OCI-LY3 (cell line): Measurements from ENCODE around the gene RPS26.

Experiments
- EZH2phosphoT487 ChIP-seq: fragments of 200-600 bp; shearing (Covaris generic); IDR thresholded peaks from 2 replicates; pipeline ENCODE4 v1.6.1; 2018; ENCODE audit warnings: antibody characterized with exemption, mixed run types, low read depth
- TF ChIP-seq, protein P1 (sequence below): fragments of 200-600, 300-600 bp; sonication (generic); IDR thresholded peaks from 2 replicates; pipeline ENCODE4 v1.5.1; 2014; ENCODE audit warnings: antibody characterized with exemption, low read length, low read depth

DNA sequence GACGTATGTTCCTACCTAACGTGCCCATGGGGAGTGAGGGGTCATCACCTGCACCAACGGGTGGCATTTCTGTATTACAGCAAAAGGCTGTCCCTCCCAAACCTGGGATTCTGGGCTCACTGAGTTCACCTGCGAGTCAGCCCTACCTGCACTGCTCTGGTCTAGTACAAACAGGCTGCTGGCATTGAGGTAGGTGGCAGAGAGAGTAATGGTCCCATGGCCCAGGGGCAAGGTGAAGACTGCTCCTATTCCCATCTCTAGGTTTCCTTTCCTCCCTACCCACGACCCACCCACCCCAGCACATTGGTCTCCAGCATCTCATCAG is 44.2 kb upstream of the RPS26 start:
- TF ChIP-seq, protein P1, sequence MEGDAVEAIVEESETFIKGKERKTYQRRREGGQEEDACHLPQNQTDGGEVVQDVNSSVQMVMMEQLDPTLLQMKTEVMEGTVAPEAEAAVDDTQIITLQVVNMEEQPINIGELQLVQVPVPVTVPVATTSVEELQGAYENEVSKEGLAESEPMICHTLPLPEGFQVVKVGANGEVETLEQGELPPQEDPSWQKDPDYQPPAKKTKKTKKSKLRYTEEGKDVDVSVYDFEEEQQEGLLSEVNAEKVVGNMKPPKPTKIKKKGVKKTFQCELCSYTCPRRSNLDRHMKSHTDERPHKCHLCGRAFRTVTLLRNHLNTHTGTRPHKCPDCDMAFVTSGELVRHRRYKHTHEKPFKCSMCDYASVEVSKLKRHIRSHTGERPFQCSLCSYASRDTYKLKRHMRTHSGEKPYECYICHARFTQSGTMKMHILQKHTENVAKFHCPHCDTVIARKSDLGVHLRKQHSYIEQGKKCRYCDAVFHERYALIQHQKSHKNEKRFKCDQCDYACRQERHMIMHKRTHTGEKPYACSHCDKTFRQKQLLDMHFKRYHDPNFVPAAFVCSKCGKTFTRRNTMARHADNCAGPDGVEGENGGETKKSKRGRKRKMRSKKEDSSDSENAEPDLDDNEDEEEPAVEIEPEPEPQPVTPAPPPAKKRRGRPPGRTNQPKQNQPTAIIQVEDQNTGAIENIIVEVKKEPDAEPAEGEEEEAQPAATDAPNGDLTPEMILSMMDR: no peak
- no peak for TF ChIP-seq EZH2phosphoT487
